Mesenchymal stem cell (in vitro differentiated cells and primary cell): ENCODE measurements around the gene DYNLRB1.

ENCODE experiments used
- DNase-seq: peaks from one replicate; pipeline ENCODE4 v3.0.0-alpha.2; 2013
- H2AFZ ChIP-seq: one replicate; pipeline ENCODE4 v1.6.1; 2013; ENCODE audit warnings: low read depth, mild to moderate bottlenecking, control low read depth, inconsistent platforms, low read length, moderate library complexity
- H2AK5ac ChIP-seq: 2 replicates; pipeline ENCODE4 v1.6.1; 2013; ENCODE audit warnings: low read length, moderate library complexity, mild to moderate bottlenecking, inconsistent platforms; ENCODE audit not compliant: severe bottlenecking
- H2BK120ac ChIP-seq: one replicate; pipeline ENCODE4 v1.6.1; 2013; ENCODE audit warnings: low read depth, mild to moderate bottlenecking, inconsistent platforms, low read length, moderate library complexity
- H2BK12ac ChIP-seq, 2 experiments: one replicate each; pipeline ENCODE4 v1.6.1; 2013; ENCODE audit warnings: inconsistent platforms in 2 of 2, low read length in 2 of 2, mild to moderate bottlenecking in 2 of 2, moderate library complexity in 2 of 2, control low read depth in 1 of 2
- H2BK15ac ChIP-seq: one replicate; pipeline ENCODE4 v1.6.1; 2013; ENCODE audit warnings: mild to moderate bottlenecking, low read depth, inconsistent platforms; ENCODE audit not compliant: poor library complexity, severe bottlenecking
- H2BK5ac ChIP-seq: 2 replicates; pipeline ENCODE4 v1.6.1; 2013; ENCODE audit warnings: low read depth, mild to moderate bottlenecking, low read length, control low read depth, inconsistent platforms; ENCODE audit not compliant: poor library complexity, severe bottlenecking
- H3K14ac ChIP-seq, 2 experiments: one replicate each; pipeline ENCODE4 v1.6.1; 2013; ENCODE audit warnings: inconsistent platforms in 2 of 2, low read length in 2 of 2, control low read depth in 1 of 2, mild to moderate bottlenecking in 1 of 2, moderate library complexity in 1 of 2
- H3K18ac ChIP-seq, 2 experiments: one replicate each; pipeline ENCODE4 v1.6.1; 2013; ENCODE audit warnings: inconsistent platforms in 2 of 2, low read length in 2 of 2, control low read depth in 1 of 2, low read depth in 1 of 2, mild to moderate bottlenecking in 1 of 2
- H3K23ac ChIP-seq, 2 experiments: one replicate each; pipeline ENCODE4 v1.6.1; 2013; ENCODE audit warnings: inconsistent platforms in 2 of 2, low read length in 2 of 2, mild to moderate bottlenecking in 2 of 2, moderate library complexity in 2 of 2, control low read depth in 1 of 2
- H3K27ac ChIP-seq: 2 replicates; pipeline ENCODE4 v1.5.1; 2013; ENCODE audit warnings: mild to moderate bottlenecking, moderate library complexity, low read length, control low read depth, inconsistent platforms; ENCODE audit not compliant: poor library complexity, severe bottlenecking
- H3K27me3 ChIP-seq, 2 experiments: 2 replicates each; pipeline versions ENCODE4 v1.6.1 to v1.7.0; 2013; ENCODE audit warnings: low read length in 2 of 2, mild to moderate bottlenecking in 2 of 2, moderate library complexity in 2 of 2, control low read depth in 1 of 2, inconsistent platforms in 1 of 2; ENCODE audit not compliant: control insufficient read depth in 1 of 2, insufficient read depth in 1 of 2
- H3K36me3 ChIP-seq, 2 experiments: 2 replicates each; pipeline versions ENCODE4 v1.6.1 to v1.7.0; 2013; ENCODE audit warnings: low read length in 2 of 2, control low read depth in 1 of 2, inconsistent platforms in 1 of 2, low read depth in 1 of 2, mild to moderate bottlenecking in 1 of 2; ENCODE audit not compliant: insufficient read depth in 2 of 2, control insufficient read depth in 1 of 2
- H3K4ac ChIP-seq, 2 experiments: one replicate each; pipeline ENCODE4 v1.6.1; 2013; ENCODE audit warnings: inconsistent platforms in 2 of 2, low read length in 2 of 2, mild to moderate bottlenecking in 2 of 2, moderate library complexity in 2 of 2, control low read depth in 1 of 2, low read depth in 1 of 2
- H3K4me1 ChIP-seq: 2 replicates; pipeline ENCODE4 v1.6.1; 2013; ENCODE audit warnings: low read depth, low read length, control low read depth; ENCODE audit not compliant: control insufficient read depth, insufficient read depth
- H3K4me2 ChIP-seq: 2 replicates; pipeline ENCODE4 v1.6.1; 2013; ENCODE audit warnings: low read length, mild to moderate bottlenecking, inconsistent platforms; ENCODE audit not compliant: poor library complexity, severe bottlenecking
- H3K4me3 ChIP-seq, 2 experiments: 2 replicates each; pipeline versions ENCODE4 v1.5.1 to v1.7.0; 2013; ENCODE audit warnings: low read length in 2 of 2, mild to moderate bottlenecking in 2 of 2, control low read depth in 1 of 2, low read depth in 1 of 2; ENCODE audit not compliant: insufficient read depth in 1 of 2
- H3K79me1 ChIP-seq: replicated peaks from 2 replicates; pipeline ENCODE4 v1.6.1; 2013; ENCODE audit warnings: mild to moderate bottlenecking, control low read depth, low read length, inconsistent platforms; ENCODE audit not compliant: poor library complexity, severe bottlenecking
- H3K9ac ChIP-seq: 2 replicates; pipeline ENCODE4 v1.7.0; 2013; ENCODE audit warnings: mild to moderate bottlenecking, low read length, moderate library complexity
- H3K9me3 ChIP-seq: 2 replicates; pipeline ENCODE4 v1.7.0; 2013; ENCODE audit warnings: mild to moderate bottlenecking, low read length; ENCODE audit not compliant: control insufficient read depth
- H4K8ac ChIP-seq: one replicate; pipeline ENCODE4 v1.6.1; 2013; ENCODE audit warnings: inconsistent platforms, mild to moderate bottlenecking, low read length, moderate library complexity
- H4K91ac ChIP-seq: one replicate; pipeline ENCODE4 v1.6.1; 2013; ENCODE audit warnings: mild to moderate bottlenecking, low read length, inconsistent platforms
- WGBS: methylation state at CpG from one replicate; pipeline ENCODE4 v1.1.7; 2013; ENCODE audit warnings: mixed read lengths; 5-methylcytosine and 5-hydroxymethylcytosine counted together

DYNLRB1 gene

DNA sequence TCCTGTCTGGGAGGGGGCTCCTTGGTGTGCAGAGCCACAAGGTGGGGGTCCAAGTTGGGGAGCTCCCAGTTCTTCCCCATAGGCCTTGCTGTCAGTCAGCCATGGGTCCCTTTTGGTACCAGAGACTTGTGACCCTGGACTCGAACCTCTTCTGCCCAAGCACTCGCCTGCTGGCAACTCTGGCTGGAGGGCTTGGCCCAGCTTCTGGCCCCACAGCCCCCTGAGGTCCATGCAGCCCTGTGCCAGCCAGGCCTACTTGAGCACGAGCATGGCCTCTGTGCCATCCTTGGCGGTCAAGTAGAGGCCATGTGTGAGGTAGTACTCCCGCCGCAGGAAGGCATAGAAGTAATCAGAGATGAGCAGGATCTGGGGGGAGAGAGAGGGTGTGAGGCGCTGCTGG is 44.4 kb downstream of the DYNLRB1 start:
- no peak overlapping the region for H3K23ac ChIP-seq
- H2AFZ ChIP-seq, result no peak overlapping the region
- no peak overlapping the region for H2BK12ac ChIP-seq
- peaks cover 25% of the 10 kb centered on the region for H3K4me1 ChIP-seq
- no peak overlapping the region for H3K4ac ChIP-seq
- no peak overlapping the region for H4K91ac ChIP-seq
- peaks cover 1% of the 10 kb centered on the region for H3K79me1 ChIP-seq
- H3K36me3 ChIP-seq, result peaks cover 0 to 36% of the 10 kb centered on the region in 2 experiments
- no peaks in the 10 kb centered on the region for H3K9me3 ChIP-seq
- H4K8ac ChIP-seq, result no peak overlapping the region
- H3K4me3 ChIP-seq, result no peak overlapping the region
- H3K18ac ChIP-seq, result no peak overlapping the region
- no peak overlapping the region for H2AK5ac ChIP-seq
- 97% methylated on average over 7 of the region's 7 CpGs for WGBS
- H2BK5ac ChIP-seq, result no peak overlapping the region
- H3K4me2 ChIP-seq, result no peak overlapping the region
- no peak for DNase-seq
- no peak overlapping the region for H2BK120ac ChIP-seq
- H3K14ac ChIP-seq, result no peak overlapping the region
- H3K27ac ChIP-seq, result no peak overlapping the region
- no peaks in the 10 kb centered on the region for H3K27me3 ChIP-seq
- H3K9ac ChIP-seq, result no peak overlapping the region
- no peak overlapping the region for H2BK15ac ChIP-seq

- no peak overlapping the region for H3K4me3 ChIP-seq
- peaks cover 27% of the 10 kb centered on the region for H3K4me1 ChIP-seq
- no peak overlapping the region for H3K14ac ChIP-seq
- H3K4me2 ChIP-seq, result no peak overlapping the region
- no peak overlapping the region for H3K23ac ChIP-seq
- no peak overlapping the region for H2BK120ac ChIP-seq
- H2AK5ac ChIP-seq, result no peak overlapping the region
- H2AFZ ChIP-seq, result no peak overlapping the region
- no peak overlapping the region for H2BK15ac ChIP-seq
- H3K79me1 ChIP-seq, result peaks cover 1% of the 10 kb centered on the region
- H3K4ac ChIP-seq, result no peak overlapping the region
- no peak overlapping the region for H3K18ac ChIP-seq
- H4K8ac ChIP-seq, result no peak overlapping the region
- H3K36me3 ChIP-seq, result peaks cover 3 to 45% of the 10 kb centered on the region in 2 experiments
- H3K9ac ChIP-seq, result no peak overlapping the region
- H3K27ac ChIP-seq, result no peak overlapping the region
- WGBS, result 91% methylated on average over 10 of the region's 10 CpGs
- no peak overlapping the region for H2BK12ac ChIP-seq
- no peaks in the 10 kb centered on the region for H3K27me3 ChIP-seq
- no peak for DNase-seq
- no peaks in the 10 kb centered on the region for H3K9me3 ChIP-seq
- H2BK5ac ChIP-seq, result no peak overlapping the region
- no peak overlapping the region for H4K91ac ChIP-seq
These were observed 45.4 kb downstream of the DYNLRB1 start for GRCh38 chr20:34561661-34562060.

- peak; percentile 43 for DNase-seq
- no peak overlapping the region for H3K23ac ChIP-seq
- no peak overlapping the region for H3K4me3 ChIP-seq
- no peak overlapping the region for H2AFZ ChIP-seq
- peaks cover 27% of the 10 kb centered on the region for H3K4me1 ChIP-seq
- H3K4me2 ChIP-seq, result no peak overlapping the region
- no peak overlapping the region for H2BK120ac ChIP-seq
- no peak overlapping the region for H2BK12ac ChIP-seq
- H3K79me1 ChIP-seq, result peaks cover 1% of the 10 kb centered on the region
- no peak overlapping the region for H2AK5ac ChIP-seq
- no peak overlapping the region for H4K91ac ChIP-seq
- H3K18ac ChIP-seq, result no peak overlapping the region
- H3K14ac ChIP-seq, result no peak overlapping the region
- no peak overlapping the region for H2BK15ac ChIP-seq
- peaks cover 3 to 53% of the 10 kb centered on the region in 2 experiments for H3K36me3 ChIP-seq
- no peak overlapping the region for H3K9ac ChIP-seq
- H3K27me3 ChIP-seq, result no peaks in the 10 kb centered on the region
- H3K27ac ChIP-seq, result no peak overlapping the region
- H3K4ac ChIP-seq, result no peak overlapping the region
- no peak overlapping the region for H2BK5ac ChIP-seq
- no peak overlapping the region for H4K8ac ChIP-seq
- no peaks in the 10 kb centered on the region for H3K9me3 ChIP-seq
- WGBS, result 66% methylated on average over 4 of the region's 5 CpGs
These were observed 46.4 kb downstream of the DYNLRB1 start for GRCh38 chr20:34562641-34563040.

DNA sequence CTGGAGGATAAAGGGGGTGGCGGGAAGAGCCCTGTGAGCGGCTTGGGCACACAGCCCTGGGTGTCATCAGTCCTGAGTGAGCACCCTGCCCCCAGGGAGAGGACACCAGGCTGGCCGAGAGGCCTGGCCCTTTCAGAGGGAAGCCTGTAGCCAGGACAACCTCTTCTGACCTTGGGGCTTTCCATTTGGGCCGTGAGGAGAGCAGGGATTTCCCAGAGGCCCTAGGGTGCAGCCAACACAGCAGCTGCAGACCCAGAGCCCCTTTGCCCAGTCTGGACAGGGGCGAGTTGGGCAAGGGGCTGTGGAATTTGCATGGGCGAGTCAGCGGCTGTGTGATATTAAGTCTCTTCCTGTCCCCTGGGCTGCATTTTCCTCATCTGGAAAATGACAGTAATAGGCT is 48.6 kb downstream of the DYNLRB1 start:
- H2BK12ac ChIP-seq, result no peak overlapping the region
- H3K9me3 ChIP-seq, result no peaks in the 10 kb centered on the region
- no peak overlapping the region for H4K91ac ChIP-seq
- H3K14ac ChIP-seq, result no peak overlapping the region
- H3K4me2 ChIP-seq, result no peak overlapping the region
- no peak overlapping the region for H3K4me3 ChIP-seq
- no peak overlapping the region for H3K4ac ChIP-seq
- H3K79me1 ChIP-seq, result peaks cover 1% of the 10 kb centered on the region
- no peak overlapping the region for H3K9ac ChIP-seq
- no peak overlapping the region for H3K18ac ChIP-seq
- no peak overlapping the region for H2BK15ac ChIP-seq
- no peak overlapping the region for H2BK120ac ChIP-seq
- WGBS, result 81% methylated on average over 7 of the region's 7 CpGs
- no peak overlapping the region for H4K8ac ChIP-seq
- H3K23ac ChIP-seq, result no peak overlapping the region
- no peak overlapping the region for H2AK5ac ChIP-seq
- no peak overlapping the region for H3K27ac ChIP-seq
- peaks cover 13% of the 10 kb centered on the region for H3K4me1 ChIP-seq
- no peak overlapping the region for H2AFZ ChIP-seq
- peak; percentile 50 for DNase-seq
- H3K36me3 ChIP-seq, result peaks cover 9 to 53% of the 10 kb centered on the region in 2 experiments
- no peaks in the 10 kb centered on the region for H3K27me3 ChIP-seq
- no peak overlapping the region for H2BK5ac ChIP-seq
